GM21381 (cell line): ENCODE data around the gene HS3ST5.

Source experiments
- ATAC-seq: cut with Tn5 transposase; IDR thresholded peaks from one replicate; pipeline ENCODE4 v1.9.1; 2021; ENCODE audit warnings: mild to moderate bottlenecking, moderate library complexity; ENCODE audit not compliant: unreplicated experiment

The HS3ST5 gene

DNA sequence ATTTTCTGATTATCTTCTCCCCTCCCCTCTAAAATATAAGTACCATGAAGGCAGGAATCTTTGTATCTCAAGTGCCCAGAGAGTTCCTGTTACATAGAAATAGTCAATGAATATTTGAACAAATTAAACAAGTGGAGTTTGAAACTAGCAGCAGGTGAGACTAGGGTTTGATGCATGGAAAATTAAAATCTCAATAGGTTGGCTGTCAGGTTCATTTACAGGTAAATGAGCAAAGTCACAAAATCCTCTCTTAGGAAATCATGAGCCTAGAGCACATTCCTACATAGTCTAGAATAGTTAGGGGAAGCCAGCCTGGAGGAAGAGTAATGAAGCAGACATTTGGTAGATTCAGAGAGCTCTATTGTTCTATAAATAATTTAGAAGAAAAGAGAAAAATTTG, 140.4 kb downstream of the HS3ST5 start:
- no peak for ATAC-seq

DNA sequence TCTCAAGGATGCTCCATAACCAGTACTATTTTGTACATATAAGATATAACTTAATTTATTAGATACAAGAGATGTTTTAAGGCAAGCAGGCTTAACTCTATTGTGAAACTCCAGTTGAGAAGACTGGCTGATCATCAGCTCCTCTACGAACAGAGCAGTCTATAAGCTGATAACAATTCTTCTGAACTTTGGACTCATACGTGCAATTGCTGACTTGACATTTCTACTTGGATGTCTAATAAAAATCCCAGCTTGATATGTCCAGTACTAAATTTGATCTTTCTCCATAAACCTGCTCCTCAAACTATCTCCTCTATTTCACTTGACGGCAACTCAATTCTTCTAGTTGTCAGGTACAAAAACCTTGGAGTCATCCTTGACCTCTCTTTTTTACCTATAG, 141.9 kb downstream of the HS3ST5 start:
- ATAC-seq = no peak

DNA sequence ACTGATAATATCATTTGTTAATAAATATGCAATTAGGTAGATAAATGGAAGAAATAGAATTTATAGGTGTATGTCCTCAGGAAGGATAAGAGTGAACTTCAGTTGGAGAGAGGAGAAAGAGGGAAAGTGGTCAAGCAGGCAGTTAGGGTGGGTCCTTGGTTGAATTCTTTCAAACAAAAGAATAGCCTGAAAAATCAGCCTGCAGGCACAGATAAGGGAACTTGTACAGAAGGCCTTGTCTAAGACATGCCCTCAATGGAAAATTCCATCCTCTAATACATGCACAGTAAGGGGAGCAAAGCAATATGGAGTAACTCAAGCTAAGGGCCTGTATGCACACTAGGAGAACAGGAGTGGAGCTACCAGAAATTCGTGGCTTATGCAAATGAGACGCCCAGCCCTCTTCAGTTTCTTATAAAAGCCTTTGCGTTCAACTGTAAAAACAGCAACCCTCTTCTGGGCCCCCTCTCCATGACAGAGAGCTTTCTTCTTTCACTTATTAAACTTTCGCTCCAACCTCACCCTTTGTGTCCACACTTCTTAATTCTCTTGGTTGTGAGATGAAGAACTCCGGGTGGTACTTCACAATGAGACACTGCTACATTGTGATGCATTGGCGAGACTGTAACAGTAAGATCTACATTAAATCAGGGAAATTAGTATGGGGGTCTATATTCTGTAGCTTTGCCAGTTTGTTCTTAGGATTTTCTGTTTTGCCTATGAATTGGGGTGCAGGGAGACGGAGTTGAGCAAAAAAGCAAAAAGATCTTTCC, 147.0 kb downstream of the HS3ST5 start:
- ATAC-seq = no peak

DNA sequence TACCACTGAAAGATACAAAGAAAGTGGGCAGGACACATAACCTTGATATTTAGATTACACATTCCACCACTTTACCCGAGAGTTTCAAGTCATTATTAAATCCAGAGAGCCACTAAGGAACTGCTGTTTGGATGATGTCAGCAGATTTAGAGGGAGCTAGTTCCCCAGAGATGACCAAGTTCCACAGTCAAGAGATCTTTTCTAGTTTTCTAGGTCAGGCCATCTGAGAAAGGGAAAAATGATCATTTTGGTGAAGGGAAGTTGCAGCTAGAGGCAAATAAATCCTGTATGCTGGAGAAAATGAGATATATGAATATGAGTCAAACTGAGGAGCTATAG, 147.8 kb downstream of the HS3ST5 start:
- ATAC-seq = no peak

DNA sequence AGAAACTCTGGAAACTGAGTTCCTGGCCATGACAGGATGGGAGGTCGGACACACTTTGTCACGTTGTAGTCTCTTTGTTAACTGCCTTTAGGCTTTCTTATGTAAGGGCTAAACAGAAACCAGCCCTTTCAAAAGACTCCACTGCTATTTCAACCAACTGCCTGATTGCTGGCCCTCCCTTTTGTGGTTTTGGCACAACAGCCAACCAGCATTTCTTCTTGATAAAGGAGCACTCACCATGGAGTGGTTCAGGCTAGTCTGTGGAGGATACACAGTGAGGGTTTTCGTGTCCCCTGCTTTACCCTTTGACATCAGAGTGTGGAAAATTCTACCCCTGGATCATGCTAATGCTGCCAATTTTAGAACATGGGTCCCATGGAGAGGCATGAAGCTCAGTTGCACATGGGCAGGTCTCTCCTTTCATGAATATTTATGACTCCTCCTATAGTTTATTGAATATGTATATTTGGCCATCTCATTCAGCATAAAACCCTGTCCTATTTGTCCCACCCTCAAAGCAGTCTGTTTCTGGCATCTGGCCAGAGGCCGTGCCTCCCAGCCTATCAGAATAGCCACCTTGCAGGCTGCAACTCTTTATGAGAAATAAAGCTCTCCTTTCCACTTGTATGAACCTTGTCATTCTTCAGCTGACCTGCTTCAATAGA, 148.3 kb downstream of the HS3ST5 start:
- ATAC-seq = no peak

DNA sequence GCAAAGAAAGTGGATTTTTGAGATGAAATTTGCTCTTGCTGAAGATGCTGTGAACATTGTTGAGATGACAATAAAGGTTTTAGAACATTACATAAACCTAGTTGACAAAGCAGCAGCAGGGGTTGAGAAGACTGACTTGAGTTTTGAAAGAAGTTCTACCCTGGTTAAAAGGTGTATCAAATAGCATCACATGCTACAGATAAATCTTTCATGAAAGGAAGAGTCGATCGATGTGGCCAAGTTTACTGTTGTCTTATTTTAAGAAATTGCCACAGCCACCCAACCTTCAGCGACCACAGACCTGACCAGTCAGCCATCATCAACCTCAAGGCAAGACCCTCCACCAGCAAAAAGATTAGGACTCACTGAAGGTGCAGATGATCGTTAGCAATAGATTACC, 155.3 kb downstream of the HS3ST5 start:
- no peak for ATAC-seq

DNA sequence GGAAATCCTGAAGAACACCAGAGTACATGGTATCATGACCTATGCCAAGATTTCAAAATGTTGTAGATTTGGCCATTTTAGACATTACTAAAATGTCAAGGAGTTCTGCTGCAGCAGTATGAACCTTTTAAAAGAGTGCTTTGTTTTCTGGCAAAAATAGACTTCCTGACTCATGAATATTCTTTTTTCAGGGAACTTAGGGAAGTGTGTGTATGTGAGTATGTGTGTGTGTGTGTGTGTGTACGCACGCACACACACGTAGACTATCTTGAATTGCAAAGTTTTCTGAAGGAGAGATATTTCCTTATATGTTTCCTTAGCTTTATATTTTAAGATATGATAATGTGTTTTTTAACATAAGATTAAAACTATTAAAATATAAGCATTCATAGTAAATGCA, 161.2 kb downstream of the HS3ST5 start:
- ATAC-seq = no peak

DNA sequence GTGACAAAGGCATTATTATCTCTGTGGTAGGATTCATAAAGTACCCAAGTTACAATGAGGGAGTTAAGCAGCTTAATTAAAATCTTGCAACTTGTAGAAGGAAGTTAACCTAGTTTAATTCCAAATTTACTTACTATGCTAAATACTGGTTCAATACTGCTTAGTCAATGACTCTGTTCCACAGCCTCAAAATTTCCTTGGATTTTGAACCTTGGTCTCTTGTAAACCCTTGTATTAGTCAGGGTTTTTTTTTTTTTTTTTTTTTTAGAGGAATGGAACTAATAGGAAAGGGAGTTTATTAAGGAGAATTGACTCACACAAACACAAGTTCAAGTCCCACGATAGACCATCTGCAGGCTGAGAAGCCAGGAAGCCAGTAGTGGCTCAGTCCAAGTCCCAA, 163.4 kb downstream of the HS3ST5 start:
- ATAC-seq = no peak

DNA sequence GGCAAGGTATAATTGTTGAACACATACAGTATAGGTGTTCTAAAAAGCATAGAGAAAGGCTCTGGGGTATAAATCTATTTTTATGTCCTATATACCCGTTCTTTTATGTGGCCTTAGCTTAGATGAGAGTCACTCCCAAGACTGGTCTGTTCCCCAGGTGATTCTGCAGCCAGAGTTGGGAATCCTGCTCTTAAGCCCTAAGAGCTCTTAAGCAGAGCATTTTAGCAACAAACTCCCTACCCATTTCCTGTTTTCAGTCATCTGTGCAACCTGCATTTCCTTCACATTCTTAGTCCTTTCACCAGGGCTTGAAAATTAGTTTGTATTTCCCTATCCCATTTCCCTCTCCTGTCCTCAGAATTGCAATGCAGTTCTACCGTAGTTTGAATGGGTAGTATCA, 166.1 kb downstream of the HS3ST5 start:
- no peak for ATAC-seq

DNA sequence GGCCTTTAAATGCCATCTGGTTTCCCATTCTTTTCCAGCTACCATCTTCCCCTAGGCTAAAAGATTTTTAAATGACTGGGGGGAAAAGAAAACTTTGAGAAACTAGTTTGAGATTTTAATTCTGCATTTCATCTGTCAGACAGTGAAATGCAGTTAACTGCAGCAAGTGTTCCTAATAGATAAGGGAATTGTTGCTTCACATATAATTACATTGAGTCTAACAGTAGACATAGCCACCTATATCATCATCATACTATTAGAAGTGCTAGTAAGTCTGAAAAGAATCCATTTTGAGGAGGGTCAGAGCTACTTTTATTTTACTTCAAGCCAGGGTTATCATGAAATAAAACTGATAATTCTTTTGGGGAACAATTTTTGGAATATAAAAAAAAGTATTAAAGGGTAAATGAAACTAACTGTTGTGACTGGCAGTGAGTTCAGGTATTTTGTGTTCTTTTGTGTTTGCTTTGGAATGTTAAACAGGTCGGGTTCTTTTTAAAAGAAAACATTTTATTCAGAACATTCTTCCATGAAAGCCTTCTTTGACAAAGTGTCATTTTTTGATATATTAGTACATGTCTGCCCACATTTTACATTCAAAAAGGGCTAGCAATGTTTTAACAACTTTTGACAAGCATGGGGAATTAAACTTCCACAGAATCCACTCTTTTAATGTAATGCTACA, 170.1 kb downstream of the HS3ST5 start:
- ATAC-seq = no peak

DNA sequence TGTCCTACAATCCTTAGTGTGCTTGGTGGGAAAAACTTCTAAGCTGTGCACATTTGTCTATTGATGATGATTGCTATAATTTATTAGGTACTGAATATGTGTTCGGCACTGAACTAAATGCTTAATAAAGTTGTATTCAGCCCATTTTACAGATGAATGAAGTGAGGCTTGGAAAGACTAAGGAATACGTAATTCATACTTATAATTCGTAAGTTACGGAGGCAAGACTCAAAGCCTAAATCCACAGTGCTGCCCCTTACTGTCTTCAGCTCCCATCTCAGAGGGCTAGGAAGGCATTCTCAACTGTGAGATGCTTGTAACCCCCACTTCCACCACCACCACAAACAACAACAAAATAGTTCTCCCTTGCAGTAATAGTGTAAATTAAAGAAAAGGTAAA, 171.3 kb downstream of the HS3ST5 start:
- no peak for ATAC-seq

DNA sequence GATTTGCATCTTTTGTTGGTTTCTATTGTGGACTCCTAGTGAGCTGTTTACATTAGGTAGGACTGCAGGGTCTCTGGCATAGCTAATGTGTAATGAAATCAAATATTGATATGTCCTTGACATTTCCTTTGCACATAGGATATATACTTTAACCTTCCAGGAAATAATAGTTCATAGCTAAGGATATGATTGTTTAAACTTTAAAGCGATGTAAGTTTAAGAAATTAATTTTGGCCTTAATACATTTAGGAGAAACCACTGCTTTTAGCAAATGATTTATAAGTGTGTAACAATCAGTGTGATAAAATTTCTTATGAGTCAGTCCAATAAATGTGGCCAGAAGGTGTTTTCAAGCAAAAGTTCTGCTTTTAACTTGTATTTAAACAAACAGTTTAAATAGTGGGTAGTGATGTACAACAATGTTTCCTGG, 171.8 kb downstream of the HS3ST5 start:
- no peak for ATAC-seq

DNA sequence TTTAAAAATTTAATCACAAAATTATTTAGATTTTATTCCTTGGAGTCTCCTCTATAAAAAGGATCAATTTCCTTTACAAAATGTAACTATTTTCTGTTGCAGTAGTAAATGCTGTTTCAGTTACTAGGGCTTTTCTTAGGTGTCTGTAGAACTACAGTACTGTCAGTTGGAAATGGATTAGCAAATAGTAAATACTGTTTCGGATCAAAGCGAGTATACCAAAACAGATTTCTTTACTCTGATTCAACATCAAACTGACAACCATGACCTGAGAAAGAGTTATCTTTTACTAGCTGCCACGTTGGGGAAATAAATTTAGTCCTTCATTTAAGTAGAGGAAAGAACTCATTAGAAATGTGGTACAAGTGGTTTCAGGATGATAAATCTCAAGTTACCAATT, 172.5 kb downstream of the HS3ST5 start:
- no peak for ATAC-seq

DNA sequence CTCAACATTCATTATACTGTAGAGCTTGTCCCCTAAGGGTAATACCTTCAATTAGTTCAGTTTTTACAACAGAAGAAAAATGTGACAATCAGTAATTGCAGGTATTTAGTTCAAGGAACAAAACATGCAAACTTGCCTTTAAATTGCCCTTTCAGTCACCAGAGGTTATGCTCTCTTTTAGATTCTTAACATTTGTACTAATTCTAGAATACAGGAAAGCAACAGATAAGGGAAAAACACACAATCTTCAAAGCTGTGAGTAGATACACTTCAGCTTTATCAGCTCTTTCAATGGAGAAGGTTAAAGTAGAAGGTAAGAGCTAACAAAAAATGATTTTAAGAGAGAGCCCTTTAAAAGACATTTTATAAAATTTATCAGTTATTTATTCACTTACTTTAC, 173.1 kb downstream of the HS3ST5 start:
- ATAC-seq = no peak

DNA sequence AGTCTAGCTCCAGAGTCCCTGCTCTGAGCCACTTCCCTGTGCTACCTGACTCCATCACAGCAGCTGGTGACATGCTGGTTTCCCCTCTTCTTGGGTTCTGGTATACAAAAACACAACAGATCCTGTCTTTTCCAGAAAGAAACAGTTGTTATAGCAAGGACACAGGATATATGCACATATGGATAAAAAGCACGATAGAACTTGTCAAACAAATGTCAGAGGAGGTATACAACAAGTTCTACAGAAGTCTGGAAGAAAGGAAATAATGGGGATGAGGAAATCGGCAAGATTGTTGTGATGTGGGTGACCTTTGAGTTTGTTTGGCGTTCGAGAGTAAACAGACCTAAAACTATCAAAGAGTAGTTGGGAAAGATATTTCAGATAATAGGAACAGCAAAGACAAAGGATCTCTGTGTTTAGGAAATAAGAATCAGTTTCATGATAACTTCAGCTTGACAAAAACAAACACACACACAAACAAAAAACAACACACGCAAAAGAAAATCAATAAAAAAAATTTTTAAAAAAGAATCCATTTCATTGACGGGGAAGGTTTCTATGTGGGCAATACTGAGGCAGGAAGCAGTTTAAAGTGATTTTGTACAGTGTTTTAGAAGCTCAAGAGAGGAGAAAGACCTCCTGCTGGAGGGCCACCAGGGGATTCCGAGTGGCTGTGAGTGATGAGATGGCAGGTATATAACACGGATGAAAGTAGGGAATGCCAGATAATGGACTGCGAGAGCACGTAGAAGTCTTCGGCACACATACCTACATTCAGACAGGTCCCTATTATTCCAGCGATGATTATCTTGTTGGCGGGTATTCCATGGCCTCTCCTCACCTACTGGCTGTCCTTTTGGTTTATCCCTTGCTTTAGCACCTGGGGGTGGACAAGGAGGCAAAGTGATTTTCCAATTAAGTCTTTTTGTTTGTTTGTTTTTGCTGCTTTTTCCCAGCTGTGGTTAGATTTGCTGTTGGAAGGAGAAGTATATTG, 174.9 kb downstream of the HS3ST5 start:
- no peak for ATAC-seq

DNA sequence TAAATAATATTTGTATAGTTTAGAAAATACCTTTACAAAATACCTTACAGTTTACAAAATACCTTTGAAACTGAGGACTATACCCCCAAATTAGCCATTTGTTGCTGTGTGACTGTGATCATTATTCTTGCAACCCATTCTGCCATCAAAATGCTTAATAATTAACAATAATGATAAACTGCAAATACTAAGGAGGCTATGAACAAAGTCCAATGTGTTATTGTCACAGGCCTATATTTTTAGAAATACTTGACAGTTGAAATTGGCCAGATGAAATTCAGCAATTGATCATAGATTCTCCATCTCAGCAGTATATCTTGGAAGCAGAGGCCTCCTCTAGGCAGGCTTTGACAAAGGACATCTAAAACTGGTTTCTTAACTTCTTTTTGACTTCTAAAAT, 178.6 kb downstream of the HS3ST5 start:
- no peak for ATAC-seq

DNA sequence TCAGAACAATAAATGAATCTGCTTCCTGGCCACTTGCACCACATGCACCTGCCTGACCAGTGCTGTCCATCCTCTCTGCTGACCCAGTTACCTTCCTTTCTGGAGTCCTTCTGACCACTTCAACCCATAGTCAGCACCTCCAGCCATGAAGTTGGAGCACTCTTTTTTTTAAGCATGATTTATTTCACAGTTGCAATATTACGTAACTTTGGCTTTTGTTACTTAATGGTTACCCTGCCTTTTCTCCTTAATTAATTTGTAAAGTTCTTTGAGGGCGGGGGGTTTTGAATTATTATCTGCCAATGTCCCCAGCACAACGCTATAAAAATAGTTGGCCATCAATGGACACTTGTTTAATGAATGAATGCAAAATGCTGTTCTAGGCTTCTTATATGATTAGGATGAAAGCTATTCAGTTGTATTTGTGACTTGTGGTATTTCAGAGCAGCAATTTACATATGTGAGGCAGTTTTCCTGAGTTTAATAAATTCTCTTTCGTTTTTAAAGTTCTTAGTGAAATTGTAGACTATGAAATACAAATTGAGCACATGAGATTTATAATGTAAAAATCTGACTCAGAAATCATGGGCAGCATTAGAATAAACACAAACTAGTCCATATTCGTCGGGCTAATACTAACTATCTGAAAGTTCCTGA, 180.0 kb downstream of the HS3ST5 start:
- no peak for ATAC-seq

DNA sequence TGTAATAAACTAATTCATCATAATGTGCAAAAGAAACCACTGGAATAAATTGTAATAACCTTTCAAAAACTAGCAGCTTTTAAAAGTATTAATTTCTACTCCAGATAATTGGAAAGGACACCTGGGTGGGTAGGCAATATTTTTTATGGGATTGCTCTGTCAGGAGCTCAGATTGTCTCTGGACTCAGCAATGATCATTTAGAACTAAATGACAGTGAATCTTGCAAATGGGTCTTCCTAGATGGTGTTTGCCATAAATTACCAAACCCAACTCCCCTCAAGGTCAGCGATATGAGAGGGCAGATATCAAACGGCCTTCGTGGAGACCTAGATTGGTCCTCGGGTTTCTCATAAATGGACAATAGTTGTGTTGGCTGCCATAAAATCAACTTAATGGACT, 181.9 kb downstream of the HS3ST5 start:
- ATAC-seq = no peak

DNA sequence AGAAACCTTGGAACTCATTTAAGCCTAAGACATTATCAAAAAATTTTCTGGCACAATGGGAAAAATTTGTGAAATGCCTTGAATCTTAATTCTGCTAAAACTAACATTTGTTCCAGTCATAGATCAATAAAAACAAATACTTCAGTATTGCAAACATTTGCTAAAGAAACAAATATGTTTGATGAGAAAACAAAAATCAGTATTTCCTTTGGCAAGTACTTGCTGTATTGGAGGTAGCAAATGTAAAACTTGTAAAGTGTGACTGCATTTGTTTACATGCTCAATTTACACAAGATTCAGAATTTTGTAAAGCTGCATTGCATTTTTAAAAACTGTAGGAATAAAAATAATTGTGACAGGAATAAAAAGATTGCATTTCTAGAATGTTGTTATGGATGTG, 183.1 kb downstream of the HS3ST5 start:
- ATAC-seq = no peak

DNA sequence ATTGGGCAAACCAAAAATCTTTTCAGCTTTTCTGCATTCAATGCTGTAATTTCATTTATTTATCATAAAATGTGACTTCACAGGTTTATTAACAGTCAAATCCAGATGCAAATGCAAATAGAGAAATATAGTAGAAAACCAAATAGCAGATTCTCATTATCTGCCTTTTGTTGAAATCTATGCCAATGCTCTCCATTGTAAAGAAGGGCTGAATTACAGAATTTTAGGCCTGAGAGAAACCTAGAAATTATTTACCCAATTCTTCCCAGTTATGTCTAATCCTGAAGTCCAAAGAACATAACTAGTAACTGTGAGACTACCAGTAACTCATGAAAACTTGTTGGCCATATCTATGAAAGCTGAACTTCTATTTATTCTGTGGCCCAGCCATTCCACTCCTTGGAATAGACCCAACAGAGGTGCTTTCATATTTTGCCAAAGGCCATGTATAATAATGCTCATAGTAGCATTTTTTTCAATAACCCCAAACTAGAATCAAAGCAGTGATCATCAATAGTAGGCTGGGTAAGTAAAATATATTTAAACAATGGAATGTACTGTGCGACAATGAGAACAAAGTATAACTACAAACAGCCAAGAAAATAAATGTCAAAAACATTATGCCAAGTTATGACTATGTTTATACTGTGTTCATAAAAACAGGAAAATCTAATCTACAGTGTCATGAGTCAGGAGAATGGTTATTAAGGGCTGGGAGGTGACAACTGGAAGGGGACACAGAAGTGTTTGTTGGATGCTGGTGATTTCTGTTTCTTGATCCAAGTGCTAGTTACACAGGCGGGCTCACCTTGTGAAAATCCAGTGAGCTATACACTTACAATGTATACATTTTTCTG, 183.8 kb downstream of the HS3ST5 start:
- ATAC-seq = no peak
